ENCODE data around the gene EIF2B5.

DNA sequence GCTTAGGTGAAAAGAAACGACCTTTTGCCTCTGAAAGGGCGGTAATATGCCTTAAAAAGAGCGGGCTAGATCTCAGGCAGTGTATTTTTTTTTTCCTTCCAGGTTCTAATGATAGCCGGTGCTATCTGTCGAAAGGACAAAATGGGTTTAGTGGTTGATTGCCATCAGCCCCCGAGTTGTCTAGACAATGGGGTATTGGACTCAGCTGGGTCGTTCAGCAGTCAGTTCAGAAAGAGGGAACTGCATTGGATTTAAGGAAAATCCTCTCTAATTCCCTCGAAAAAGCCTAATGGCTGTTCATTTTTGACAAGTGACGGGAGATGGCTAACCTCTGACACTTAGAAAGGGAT, 728 bp downstream of the EIF2B5 start:
- TF ChIP-seq, protein P1, sequence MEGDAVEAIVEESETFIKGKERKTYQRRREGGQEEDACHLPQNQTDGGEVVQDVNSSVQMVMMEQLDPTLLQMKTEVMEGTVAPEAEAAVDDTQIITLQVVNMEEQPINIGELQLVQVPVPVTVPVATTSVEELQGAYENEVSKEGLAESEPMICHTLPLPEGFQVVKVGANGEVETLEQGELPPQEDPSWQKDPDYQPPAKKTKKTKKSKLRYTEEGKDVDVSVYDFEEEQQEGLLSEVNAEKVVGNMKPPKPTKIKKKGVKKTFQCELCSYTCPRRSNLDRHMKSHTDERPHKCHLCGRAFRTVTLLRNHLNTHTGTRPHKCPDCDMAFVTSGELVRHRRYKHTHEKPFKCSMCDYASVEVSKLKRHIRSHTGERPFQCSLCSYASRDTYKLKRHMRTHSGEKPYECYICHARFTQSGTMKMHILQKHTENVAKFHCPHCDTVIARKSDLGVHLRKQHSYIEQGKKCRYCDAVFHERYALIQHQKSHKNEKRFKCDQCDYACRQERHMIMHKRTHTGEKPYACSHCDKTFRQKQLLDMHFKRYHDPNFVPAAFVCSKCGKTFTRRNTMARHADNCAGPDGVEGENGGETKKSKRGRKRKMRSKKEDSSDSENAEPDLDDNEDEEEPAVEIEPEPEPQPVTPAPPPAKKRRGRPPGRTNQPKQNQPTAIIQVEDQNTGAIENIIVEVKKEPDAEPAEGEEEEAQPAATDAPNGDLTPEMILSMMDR (optimal IDR thresholded peaks at IDR 0.05 in 1 of 3, IDR thresholded peaks at IDR 0.05 in 1 of 3, conservative IDR thresholded peaks at IDR 0.05 in 1 of 3; ENCODE audit: extremely low read depth in 1 of 3, insufficient read depth in 2 of 3, low read length in 3 of 3) = no peak
- TF ChIP-seq EZH2 (IDR thresholded peaks at IDR 0.05; ENCODE audit: low read length) = no peak
